Sciatic nerve (tissue), 2 donors: ENCODE results near the gene SLC17A5. TPM values are rescaled to one million over a fixed set of nuclear protein-coding genes. Genes with fewer than 3 reads are reported as not detected.
"Not testable (repeated sequence)": the region's sequence is repeated elsewhere in the genome, so short reads cannot be mapped to it uniquely, and the experiment has no call there.

Source experiments
- ATAC-seq: fragments of 200-7000 bp; cut with Tn5 transposase; one replicate; pipeline ENCODE4 v1.9.1; 2020; ENCODE audit warnings: mild to moderate bottlenecking, moderate library complexity
- DNase-seq: peaks from one replicate; pipeline ENCODE4 v3.0.0-alpha.2; 2020; ENCODE audit warnings: low spot score
- intact Hi-C: fragments of 100-400 bp; cut with DNase I; formaldehyde crosslinking; loops from one replicate; pipeline ENCODE4 v1.14.2; 2022
- total RNA-seq: library from RNA; stranded (reverse); fragmentation: NEBNext Ultra II Directional; extraction: Animal tissue kit (Norgen Biotek cat#: 25700); gene quantifications from one replicate; pipeline ENCODE4 v1.2.1, GENCODE V29; 2021
- donor health status: DM: no; HTN: no; CAD: no.
- donor health status: DM: no; HTN: no; CAD: no.

Gene SLC17A5
- total RNA-seq, 1 donor from 2014 or later: 13.6 TPM

GRCh38 chr6:73636048-73636447 lies 17.7 kb downstream of the SLC17A5 start:
- ATAC-seq: peak; percentile 45
- DNase-seq: no peak
- intact Hi-C loops: no loop called here

DNA sequence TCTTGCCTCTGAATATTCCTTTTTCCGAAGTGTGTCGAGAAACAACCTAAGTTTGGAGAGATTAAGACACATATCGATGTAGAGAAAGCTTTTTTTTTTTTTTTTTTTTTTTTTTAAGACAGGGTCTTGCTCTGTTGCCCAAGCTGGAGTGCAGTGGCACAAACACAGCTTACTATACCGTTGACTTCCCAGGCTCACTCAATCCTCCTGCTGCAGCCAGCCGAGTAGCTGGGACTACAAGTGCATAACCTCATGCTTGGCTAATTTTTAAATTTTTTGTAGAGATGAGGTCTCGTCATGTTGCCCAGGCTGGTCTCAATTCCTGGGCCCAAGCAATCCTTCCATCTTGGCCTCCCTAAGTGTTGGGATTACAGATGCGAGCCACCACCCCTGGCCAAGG lies 21.4 kb downstream of the SLC17A5 start:
- DNase-seq (no peak), ATAC-seq (no peak)
- intact Hi-C loops: no loop called here

GRCh38 chr6:73631849-73632248 lies 21.9 kb downstream of the SLC17A5 start:
- ATAC-seq: no peak
- intact Hi-C loops: no loop called here
- no peak for DNase-seq

- DNase-seq (no peak), ATAC-seq (no peak)
- intact Hi-C loops: no loop called here
Measured at GRCh38 chr6:73630401-73630800, 23.4 kb downstream of the SLC17A5 start.

DNA sequence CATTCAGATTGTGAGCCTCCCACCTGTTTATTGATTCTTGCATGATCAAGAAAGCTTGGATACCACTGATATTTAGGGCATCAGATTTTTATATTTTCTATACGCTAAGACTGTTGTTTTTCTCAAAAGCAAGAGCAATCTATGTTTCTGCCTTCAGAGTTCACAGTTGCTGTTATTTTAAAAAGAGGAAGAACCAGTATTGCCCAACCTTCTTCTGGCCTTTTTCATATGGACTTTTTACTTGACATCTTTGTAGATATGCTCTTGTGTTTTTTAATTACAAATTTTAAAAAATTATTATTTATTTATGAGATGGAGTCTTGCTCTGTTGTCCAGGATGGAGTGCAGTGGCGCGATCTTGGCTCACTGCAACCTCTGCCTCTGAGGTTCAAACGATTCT lies 28.9 kb downstream of the SLC17A5 start:
- intact Hi-C loops: no loop called here
- DNase-seq (no peak), ATAC-seq (no peak)

GRCh38 chr6:73623480-73623879 lies 30.3 kb downstream of the SLC17A5 start:
- intact Hi-C loops, DNase-seq, ATAC-seq: not testable (repeated sequence)

GRCh38 chr6:73618082-73618481 lies 35.7 kb downstream of the SLC17A5 start:
- DNase-seq, intact Hi-C loops, ATAC-seq: not testable (repeated sequence)

GRCh38 chr6:73614802-73615201 lies 39.0 kb downstream of the SLC17A5 start:
- intact Hi-C loops: loop anchor here (5.0 kb wide), 1 partner anchor 98 kb away; no protein-coding TSS in a partner anchor
- DNase-seq: no peak
- ATAC-seq: no peak

DNA sequence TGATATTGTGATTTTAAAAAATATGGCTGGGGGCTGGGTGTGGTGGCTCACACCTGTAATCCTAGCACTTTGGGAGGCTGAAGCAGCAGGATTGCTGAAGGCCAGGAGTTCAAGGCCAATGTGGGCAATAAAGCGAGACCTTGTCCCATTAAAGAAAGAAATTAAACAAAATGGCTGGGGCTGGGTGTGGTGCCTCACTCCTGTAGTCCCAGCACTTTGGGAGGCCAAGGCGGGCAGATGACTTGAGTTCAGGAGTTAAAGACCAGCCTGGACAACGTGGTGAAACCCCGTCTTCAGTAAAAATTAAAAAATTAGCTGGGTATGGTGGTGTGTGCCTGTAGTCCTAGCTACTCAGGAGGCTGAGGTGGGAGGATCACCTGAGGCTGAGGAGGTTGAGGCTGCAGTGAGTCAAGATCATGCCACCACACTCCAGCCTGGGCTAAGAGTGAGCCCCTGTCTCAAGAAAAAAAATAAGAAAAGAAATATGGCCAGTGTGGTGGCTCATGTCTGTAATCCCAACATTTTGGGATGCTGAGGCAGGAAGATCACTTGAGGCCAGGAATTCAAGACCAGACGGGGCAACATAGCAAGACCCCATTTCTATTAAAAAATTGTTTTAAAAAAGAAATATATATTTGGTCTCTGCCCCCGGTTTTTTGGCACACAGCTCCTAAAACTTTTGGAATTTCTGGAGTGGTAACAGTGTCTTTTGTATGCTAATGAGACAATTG lies 39.8 kb downstream of the SLC17A5 start:
- ATAC-seq (no peak), DNase-seq (no peak)
- intact Hi-C loops: loop anchor here (5.0 kb wide), 1 partner anchor 97 kb away; no protein-coding TSS in a partner anchor

GRCh38 chr6:73612611-73613010 lies 41.2 kb downstream of the SLC17A5 start:
- intact Hi-C loops: loop anchor here (5.0 kb wide), 1 partner anchor 95 kb away; no protein-coding TSS in a partner anchor
- ATAC-seq: no peak
- no peak for DNase-seq

DNA sequence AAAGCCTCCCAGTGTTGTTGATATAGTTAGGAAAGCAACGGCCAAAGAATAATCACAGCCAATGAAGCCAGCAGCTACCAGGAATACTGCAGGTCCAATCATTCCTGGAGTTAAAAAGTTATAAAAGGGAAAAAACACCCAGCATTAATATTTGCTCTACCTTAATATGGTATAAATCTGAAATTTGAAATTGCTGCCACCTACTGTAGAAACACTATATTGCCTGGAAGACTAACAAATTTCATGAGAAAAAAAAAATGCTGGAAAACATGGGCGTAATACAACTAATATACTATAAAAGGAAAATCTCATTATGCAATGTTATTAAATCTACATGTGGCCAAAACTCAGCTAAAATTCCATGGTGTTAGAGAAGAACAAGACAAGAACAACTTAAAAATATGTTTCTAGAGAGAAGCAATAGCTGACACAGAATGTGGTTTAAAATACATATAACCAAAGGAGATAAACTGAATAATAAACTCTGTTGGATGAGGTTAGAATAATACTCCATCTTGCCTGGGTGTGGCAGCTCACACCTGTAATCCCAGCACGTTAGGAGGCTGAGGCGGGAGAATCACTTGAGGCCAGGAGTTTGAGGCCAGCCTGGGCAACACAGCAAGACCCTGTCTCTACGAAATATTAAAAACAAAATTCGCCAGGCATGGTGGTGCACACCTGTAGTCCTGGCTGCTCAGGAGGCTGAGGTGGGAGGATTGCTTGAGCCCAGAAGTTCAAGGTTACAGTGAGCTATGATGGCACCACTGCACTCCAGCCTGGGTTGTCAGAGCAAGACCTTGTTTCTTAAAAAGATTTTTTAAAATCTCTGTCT lies 43.1 kb downstream of the SLC17A5 start:
- no peak for DNase-seq
- peak; percentile 68 for ATAC-seq
- intact Hi-C loops: loop anchor here (5.0 kb wide), 1 partner anchor 93 kb away; no protein-coding TSS in a partner anchor

GRCh38 chr6:73608761-73609160 lies 45.0 kb downstream of the SLC17A5 start:
- DNase-seq: no peak
- no peak for ATAC-seq
- intact Hi-C loops: no loop called here

- DNase-seq: no peak
- intact Hi-C loops: no loop called here
- ATAC-seq: no peak
Measured at GRCh38 chr6:73606428-73606827, 47.4 kb downstream of the SLC17A5 start.

DNA sequence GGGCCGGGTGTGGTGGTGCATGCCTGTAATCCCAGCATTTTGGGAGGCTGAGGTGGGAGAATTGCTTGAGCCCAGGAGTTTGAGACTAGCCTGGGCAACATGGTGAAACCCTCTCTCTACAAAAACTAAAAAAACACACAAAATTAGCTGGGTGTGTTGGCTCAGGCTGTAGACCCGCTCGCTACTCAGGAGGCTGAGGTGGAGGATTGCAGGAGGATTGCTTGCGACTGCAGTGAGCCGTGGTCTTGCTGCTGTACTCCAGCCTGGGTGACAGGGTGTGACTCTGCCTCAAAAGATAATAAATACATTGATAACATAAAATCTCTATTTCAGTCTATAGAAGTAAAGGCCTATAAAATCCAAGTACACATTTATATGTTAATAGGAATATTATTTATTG lies 49.3 kb downstream of the SLC17A5 start:
- no peak for DNase-seq
- ATAC-seq: no peak
- intact Hi-C loops: no loop called here

GRCh38 chr6:73604020-73604419 lies 49.8 kb downstream of the SLC17A5 start:
- DNase-seq (no peak), ATAC-seq (no peak)
- intact Hi-C loops: no loop called here

GRCh38 chr6:73586416-73586974 lies 67.3 kb downstream of the SLC17A5 start:
- intact Hi-C loops: loop anchor here (10.0 kb wide), 1 partner anchor 62 kb away; the partner anchor contains the start of gene EEF1A1
- DNase-seq (no peak), ATAC-seq (peak; percentile 68)

- intact Hi-C loops: loop anchor here (10.0 kb wide), 1 partner anchor 61 kb away; the partner anchor contains the start of gene EEF1A1
- peak; percentile 89 for ATAC-seq
- no peak for DNase-seq
Measured at GRCh38 chr6:73585566-73586415, 68.0 kb downstream of the SLC17A5 start.

DNA sequence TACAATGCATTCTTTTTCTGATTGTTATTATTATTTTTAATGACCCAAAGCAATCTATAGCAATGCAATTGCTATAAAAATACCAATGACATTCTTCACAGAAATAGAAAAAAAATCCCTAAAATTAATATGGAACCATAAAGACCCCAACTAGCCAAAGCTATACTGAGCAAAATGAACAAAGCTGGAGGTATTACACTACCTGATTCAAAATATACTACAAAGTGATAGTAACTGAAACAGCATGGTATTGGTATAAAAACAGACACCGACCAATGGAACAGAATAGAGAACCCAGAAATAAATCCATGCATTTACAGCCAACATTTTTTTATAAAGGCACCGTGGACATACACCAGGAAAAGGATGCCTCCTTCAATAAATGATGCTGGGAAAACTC lies 72.5 kb downstream of the SLC17A5 start:
- DNase-seq (no peak), ATAC-seq (no peak)
- intact Hi-C loops: loop anchor here (10.0 kb wide), 1 partner anchor 56 kb away; the partner anchor contains the start of gene EEF1A1
